ENCODE data around the gene TMEM61.

The TMEM61 gene

DNA sequence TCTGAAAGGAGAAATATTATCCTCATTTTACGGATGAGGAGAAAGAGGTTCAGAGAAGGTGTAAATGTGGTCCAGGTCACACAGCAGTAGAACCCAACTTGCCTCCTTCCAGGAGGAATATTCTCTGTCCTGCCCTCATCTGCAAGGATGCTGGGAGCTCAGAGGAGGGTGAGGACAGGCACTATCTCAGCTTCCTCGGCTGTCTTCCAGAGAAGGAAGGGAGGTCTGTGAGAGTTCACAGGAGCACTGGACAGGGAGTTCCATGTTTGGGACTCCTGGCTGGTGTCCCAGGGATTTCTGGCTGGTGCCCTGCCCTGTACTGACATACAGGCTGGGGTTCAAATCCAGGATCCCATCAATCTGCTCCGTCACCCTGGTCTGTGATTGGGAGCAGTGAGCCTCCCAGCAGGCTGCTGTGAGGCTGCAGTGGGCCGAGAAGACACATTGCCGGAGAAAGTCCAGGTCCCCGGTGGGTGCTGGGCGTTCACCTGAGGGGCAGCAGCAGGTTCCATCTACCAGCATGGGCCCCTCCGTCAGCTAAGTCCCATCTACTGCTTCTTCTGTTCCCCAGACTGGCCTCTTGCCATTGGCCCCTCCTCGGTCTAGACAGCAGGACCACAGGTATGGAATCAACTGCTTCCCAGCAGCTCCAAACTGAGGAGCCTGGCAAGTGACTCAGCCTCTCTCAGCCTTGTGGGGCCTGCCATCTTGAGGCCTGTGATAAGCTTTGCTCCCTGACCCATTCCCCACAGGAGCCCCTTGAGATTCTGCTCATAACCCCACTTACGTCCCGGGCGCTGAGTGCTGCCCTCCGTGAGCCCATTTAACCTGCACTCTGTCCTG, 9.8 kb downstream of the TMEM61 start:
- no peak for DNase-seq
- TF ChIP-seq, protein P1, sequence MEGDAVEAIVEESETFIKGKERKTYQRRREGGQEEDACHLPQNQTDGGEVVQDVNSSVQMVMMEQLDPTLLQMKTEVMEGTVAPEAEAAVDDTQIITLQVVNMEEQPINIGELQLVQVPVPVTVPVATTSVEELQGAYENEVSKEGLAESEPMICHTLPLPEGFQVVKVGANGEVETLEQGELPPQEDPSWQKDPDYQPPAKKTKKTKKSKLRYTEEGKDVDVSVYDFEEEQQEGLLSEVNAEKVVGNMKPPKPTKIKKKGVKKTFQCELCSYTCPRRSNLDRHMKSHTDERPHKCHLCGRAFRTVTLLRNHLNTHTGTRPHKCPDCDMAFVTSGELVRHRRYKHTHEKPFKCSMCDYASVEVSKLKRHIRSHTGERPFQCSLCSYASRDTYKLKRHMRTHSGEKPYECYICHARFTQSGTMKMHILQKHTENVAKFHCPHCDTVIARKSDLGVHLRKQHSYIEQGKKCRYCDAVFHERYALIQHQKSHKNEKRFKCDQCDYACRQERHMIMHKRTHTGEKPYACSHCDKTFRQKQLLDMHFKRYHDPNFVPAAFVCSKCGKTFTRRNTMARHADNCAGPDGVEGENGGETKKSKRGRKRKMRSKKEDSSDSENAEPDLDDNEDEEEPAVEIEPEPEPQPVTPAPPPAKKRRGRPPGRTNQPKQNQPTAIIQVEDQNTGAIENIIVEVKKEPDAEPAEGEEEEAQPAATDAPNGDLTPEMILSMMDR (IDR thresholded peaks at IDR 0.05; ENCODE audit: low read depth, low read length), result no peak
- H3K36me3 ChIP-seq, result no peaks in the 10 kb centered on the region

DNA sequence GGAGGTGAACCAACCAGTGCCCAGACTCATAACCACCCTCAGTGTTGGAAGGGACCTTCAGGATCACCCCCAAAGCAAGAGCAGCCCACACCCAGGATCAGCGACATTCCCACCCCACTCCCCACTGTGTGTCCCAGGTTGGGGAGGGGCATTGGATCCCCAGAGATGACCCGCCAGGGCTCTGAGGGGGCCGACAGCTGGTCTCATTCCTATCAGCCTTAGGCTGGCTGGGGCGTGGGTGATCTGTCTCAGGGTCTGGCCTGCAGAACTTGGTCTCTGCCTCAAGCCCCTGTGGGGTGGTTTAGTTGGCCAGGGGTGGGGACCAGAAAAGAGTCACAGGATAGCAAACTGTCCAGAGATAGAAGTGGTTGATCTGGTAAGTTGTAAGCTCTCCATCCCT, 10.5 kb downstream of the TMEM61 start:
- Histone ChIP-seq H3K36me3 (no peaks in the 10 kb centered on the region), H3K27me3 (no peaks in the 10 kb centered on the region), H3K9me3 (no peaks in the 10 kb centered on the region), H3K4me3 (ENCODE audit: low read depth, low read length) (no peak overlapping the region), H3K4me1 (no peaks in the 10 kb centered on the region)
- TF ChIP-seq, protein P1 (IDR thresholded peaks at IDR 0.05; ENCODE audit: low read depth, low read length), result no peak
- DNase-seq, result no peak

More for the DNA sequence above, 9.8 kb downstream of the TMEM61 start:
- Histone ChIP-seq H3K4me3 (ENCODE audit: low read depth, low read length) (no peak overlapping the region), H3K4me1 (no peaks in the 10 kb centered on the region), H3K27me3 (no peaks in the 10 kb centered on the region), H3K9me3 (no peaks in the 10 kb centered on the region)

DNA sequence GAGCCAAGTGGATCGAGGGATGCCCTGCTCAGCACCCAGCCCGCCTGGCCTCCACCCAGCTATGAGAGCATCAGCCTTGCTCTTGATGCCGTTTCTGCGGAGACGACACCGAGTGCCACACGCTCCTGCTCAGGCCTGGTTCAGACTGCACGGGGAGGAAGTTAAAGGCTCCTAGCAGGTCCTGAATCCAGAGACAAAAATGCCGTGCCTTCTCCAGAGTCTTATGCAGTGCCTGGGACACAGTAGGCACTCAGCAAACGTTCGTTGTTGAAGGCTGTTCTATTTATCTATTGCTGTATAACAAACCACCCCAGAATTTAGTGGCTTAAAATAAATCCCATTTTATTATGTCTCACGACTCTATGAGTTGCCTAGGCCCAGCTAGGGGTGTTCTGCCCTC, 11.5 kb downstream of the TMEM61 start:
- no peak for DNase-seq
- no peaks in the 10 kb centered on the region for H3K36me3 ChIP-seq
- H3K4me3 ChIP-seq (ENCODE audit: low read depth, low read length), result no peak overlapping the region
- TF ChIP-seq, protein P1 (IDR thresholded peaks at IDR 0.05; ENCODE audit: low read depth, low read length), result no peak
- H3K4me1 ChIP-seq, result no peaks in the 10 kb centered on the region
- no peaks in the 10 kb centered on the region for H3K9me3 ChIP-seq
- H3K27me3 ChIP-seq, result no peaks in the 10 kb centered on the region

DNA sequence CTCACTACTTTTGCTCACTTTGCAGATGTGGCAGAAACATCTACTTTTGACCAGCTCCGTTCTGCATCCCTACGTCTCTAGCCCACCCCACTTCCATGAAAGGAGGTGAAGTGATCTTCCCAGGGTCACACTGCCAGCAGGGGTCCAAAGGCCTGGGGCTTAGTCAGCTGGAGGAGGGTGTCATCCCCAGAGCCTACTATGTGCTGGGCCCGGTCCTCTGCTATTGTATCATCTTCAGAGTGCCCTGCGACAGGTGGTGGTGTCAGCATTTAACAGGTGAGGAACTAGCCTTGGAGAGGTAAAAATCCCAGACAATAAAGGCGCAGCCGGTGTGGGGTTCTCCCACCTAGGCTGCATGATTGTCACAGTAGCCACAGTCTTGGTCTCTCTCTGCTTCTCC, 12.7 kb downstream of the TMEM61 start:
- H3K36me3 ChIP-seq, result no peaks in the 10 kb centered on the region
- TF ChIP-seq, protein P1 (IDR thresholded peaks at IDR 0.05; ENCODE audit: low read depth, low read length), result no peak

DNA sequence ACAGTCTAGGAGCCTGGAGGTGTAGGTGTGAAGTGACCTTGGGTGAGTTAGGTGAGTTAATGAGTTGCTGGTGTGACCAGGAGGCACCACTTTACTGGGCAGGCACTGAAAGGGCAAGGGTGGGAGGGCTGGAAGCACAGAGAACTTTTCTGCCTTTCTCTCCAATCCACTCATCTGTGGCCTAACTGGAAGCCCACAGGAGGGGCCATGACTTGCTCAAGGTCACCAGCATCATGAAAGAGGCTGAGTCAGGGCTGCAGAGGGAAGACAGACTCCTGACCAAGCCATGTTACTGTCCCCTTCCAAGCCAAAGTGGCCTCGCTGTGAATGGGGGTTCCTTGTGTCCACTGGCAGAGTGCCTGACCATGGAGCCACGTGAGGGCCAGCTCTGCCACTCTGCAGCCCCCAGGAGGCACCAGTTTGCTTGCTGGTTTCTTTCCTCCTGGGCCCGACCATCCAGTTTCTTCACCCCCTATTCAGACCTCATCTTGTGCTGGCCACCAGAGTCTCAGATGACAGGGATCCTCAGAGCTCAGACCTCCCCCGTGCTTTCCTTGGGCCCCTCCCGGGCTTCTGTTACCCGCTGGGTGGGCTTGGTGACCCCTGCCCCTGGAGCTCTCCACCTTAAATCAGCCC, 14.0 kb downstream of the TMEM61 start:
- no peak for DNase-seq
- Histone ChIP-seq H3K27me3 (no peaks in the 10 kb centered on the region), H3K4me3 (ENCODE audit: low read depth, low read length) (no peak overlapping the region), H3K4me1 (no peaks in the 10 kb centered on the region), H3K9me3 (no peaks in the 10 kb centered on the region), H3K36me3 (no peaks in the 10 kb centered on the region)
- TF ChIP-seq, protein P1 (IDR thresholded peaks at IDR 0.05; ENCODE audit: low read depth, low read length), result no peak

More for the DNA sequence above, 12.7 kb downstream of the TMEM61 start:
- Histone ChIP-seq H3K4me3 (ENCODE audit: low read depth, low read length) (no peak overlapping the region), H3K4me1 (no peaks in the 10 kb centered on the region), H3K9me3 (no peaks in the 10 kb centered on the region), H3K27me3 (no peaks in the 10 kb centered on the region)
- DNase-seq, result no peak
